ENCODE measurements around the gene TFPI. TPM values are rescaled to one million over a fixed set of nuclear protein-coding genes. Genes with fewer than 3 reads are reported as not detected.

The TFPI gene
- polyA plus RNA-seq, 2 of the 4 experiments (the other 2 are of a cell fraction): 14.3 to 104 TPM

- peaks cover 64% of the 10 kb centered on the region for H3K4me1 ChIP-seq
- WGBS (ENCODE audit: missing lambda C conversion rate): 0% methylated on average over 7 of the region's 7 CpGs
- peak overlapping the region; percentile 92 for H3K27ac ChIP-seq
- peak overlapping the region; percentile 14; the same call in 2 of the 3 replicates for H3K4me3 ChIP-seq
- H3K9me3 ChIP-seq: peaks cover 10% of the 10 kb centered on the region
- peak; percentile 73 for FAIRE-seq
- peak in 1 of 2 experiments; percentile 96 for DNase-seq (ENCODE audit: low read depth in 1 of 2, low spot score in 1 of 2)
- POLR2A ChIA-PET: interaction anchor here (1.2 kb wide), 1 partner anchor 8 kb away, joined by 3 read pairs; no protein-coding TSS in a partner anchor
- CTCF ChIA-PET: interaction anchor here (0.8 to 2.6 kb wide), 4 partner anchors 34 to 41 kb away, joined by 3 to 9 read pairs (median 4); no protein-coding TSS in a partner anchor
- peak; percentile 80 to 85 for ATAC-seq
- peak overlapping the region; percentile 93 for H3K4me2 ChIP-seq
- TF ChIP-seq ESRRA (IDR thresholded peaks at IDR 0.05; ENCODE audit: borderline replicate concordance, low read length): no peak
- peak; percentile 84 to 90 for TF ChIP-seq CEBPB (IDR thresholded peaks at IDR 0.05)
- TF ChIP-seq HOXB5 (CRISPR knock-in tag; IDR thresholded peaks at IDR 0.05): peak; percentile 36; the same call in 1 of the 2 replicates
- TF ChIP-seq, protein P1, sequence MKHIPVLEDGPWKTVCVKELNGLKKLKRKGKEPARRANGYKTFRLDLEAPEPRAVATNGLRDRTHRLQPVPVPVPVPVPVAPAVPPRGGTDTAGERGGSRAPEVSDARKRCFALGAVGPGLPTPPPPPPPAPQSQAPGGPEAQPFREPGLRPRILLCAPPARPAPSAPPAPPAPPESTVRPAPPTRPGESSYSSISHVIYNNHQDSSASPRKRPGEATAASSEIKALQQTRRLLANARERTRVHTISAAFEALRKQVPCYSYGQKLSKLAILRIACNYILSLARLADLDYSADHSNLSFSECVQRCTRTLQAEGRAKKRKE (CRISPR knock-in tag; IDR thresholded peaks at IDR 0.05; ENCODE audit: low read depth): no peak
- TF ChIP-seq EHF (CRISPR knock-in tag; IDR thresholded peaks at IDR 0.05): peak; percentile 69; the same call in 1 of the 2 replicates
- no peak for TF ChIP-seq NR3C1 (IDR thresholded peaks at IDR 0.05)
- TF ChIP-seq, protein P2, sequence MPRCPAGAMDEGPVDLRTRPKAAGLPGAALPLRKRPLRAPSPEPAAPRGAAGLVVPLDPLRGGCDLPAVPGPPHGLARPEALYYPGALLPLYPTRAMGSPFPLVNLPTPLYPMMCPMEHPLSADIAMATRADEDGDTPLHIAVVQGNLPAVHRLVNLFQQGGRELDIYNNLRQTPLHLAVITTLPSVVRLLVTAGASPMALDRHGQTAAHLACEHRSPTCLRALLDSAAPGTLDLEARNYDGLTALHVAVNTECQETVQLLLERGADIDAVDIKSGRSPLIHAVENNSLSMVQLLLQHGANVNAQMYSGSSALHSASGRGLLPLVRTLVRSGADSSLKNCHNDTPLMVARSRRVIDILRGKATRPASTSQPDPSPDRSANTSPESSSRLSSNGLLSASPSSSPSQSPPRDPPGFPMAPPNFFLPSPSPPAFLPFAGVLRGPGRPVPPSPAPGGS (IDR thresholded peaks at IDR 0.05): peak; percentile 91; the same call in 2 of the 3 replicates
- no peak for TF ChIP-seq SREBF2 (IDR thresholded peaks at IDR 0.05)
- TF ChIP-seq RNF2 (IDR thresholded peaks at IDR 0.05; ENCODE audit: borderline replicate concordance, low read depth): no peak
- TF ChIP-seq CBX2 (IDR thresholded peaks at IDR 0.05; ENCODE audit: borderline replicate concordance, low read depth): no peak
- no peak for TF ChIP-seq USF2 (IDR thresholded peaks at IDR 0.05)
- no peak for TF ChIP-seq KDM1A (IDR thresholded peaks at IDR 0.05; ENCODE audit: low read depth)
- no peak for TF ChIP-seq ZFP36 (IDR thresholded peaks at IDR 0.05; ENCODE audit: borderline replicate concordance, partially characterized antibody)
- peak; percentile 87 for TF ChIP-seq HOXA7 (CRISPR knock-in tag; IDR thresholded peaks at IDR 0.05)
- peak; percentile 98 for TF ChIP-seq GATA3 (IDR thresholded peaks at IDR 0.05; ENCODE audit: borderline replicate concordance)
- TF ChIP-seq, protein P3, sequence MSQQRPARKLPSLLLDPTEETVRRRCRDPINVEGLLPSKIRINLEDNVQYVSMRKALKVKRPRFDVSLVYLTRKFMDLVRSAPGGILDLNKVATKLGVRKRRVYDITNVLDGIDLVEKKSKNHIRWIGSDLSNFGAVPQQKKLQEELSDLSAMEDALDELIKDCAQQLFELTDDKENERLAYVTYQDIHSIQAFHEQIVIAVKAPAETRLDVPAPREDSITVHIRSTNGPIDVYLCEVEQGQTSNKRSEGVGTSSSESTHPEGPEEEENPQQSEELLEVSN (IDR thresholded peaks at IDR 0.05; ENCODE audit: borderline replicate concordance, low read depth): no peak; the same call in 1 of the 2 replicates
- no peak for TF ChIP-seq PHF8 (IDR thresholded peaks at IDR 0.05; ENCODE audit: borderline replicate concordance, low read depth)
- TF ChIP-seq SMC3 (IDR thresholded peaks at IDR 0.05): peak; percentile 57
- TF ChIP-seq RCOR1 (IDR thresholded peaks at IDR 0.05; ENCODE audit: low read depth, low read length): no peak
- TF ChIP-seq JUNB (IDR thresholded peaks at IDR 0.05): peak; percentile 95
- TF ChIP-seq NFE2L2 (conservative IDR thresholded peaks at IDR 0.05; ENCODE audit: low read length): no peak
- no peak for TF ChIP-seq EHMT2 (IDR thresholded peaks at IDR 0.05; ENCODE audit: low read depth)
- peak; percentile 41; the same call in 1 of the 2 replicates for TF ChIP-seq RFX5 (IDR thresholded peaks at IDR 0.05)
- TF ChIP-seq NPAS2 (CRISPR knock-in tag; IDR thresholded peaks at IDR 0.05; ENCODE audit: borderline replicate concordance): no peak
- no peak for TF ChIP-seq ZC3H11A (IDR thresholded peaks at IDR 0.05)
- TF ChIP-seq RARB (CRISPR knock-in tag; IDR thresholded peaks at IDR 0.05): peak; percentile 96
- no peak for TF ChIP-seq BHLHE40 (IDR thresholded peaks at IDR 0.05; ENCODE audit: low read depth, low read length)
- TF ChIP-seq FOXS1 (CRISPR knock-in tag; IDR thresholded peaks at IDR 0.05): no peak
- TF ChIP-seq, protein P4, sequence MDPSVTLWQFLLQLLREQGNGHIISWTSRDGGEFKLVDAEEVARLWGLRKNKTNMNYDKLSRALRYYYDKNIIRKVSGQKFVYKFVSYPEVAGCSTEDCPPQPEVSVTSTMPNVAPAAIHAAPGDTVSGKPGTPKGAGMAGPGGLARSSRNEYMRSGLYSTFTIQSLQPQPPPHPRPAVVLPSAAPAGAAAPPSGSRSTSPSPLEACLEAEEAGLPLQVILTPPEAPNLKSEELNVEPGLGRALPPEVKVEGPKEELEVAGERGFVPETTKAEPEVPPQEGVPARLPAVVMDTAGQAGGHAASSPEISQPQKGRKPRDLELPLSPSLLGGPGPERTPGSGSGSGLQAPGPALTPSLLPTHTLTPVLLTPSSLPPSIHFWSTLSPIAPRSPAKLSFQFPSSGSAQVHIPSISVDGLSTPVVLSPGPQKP (IDR thresholded peaks at IDR 0.05; ENCODE audit: low read depth, low read length): no peak
- TF ChIP-seq ZSCAN20 (CRISPR knock-in tag; IDR thresholded peaks at IDR 0.05): peak; percentile 59
- peak; percentile 17; the same call in 1 of the 2 replicates for TF ChIP-seq HEYL (CRISPR knock-in tag; IDR thresholded peaks at IDR 0.05)
- TF ChIP-seq ZNF302 (CRISPR knock-in tag; IDR thresholded peaks at IDR 0.05): no peak
- no peak for TF ChIP-seq POLR2AphosphoS2 (conservative IDR thresholded peaks at IDR 0.05; ENCODE audit: low read length)
- TF ChIP-seq HOXB13 (CRISPR knock-in tag; IDR thresholded peaks at IDR 0.05; ENCODE audit: low read depth): no peak
- TF ChIP-seq MAZ (IDR thresholded peaks at IDR 0.05; ENCODE audit: borderline replicate concordance, low read depth, low read length): no peak
- no peak for TF ChIP-seq TFCP2L1 (CRISPR knock-in tag; IDR thresholded peaks at IDR 0.05)
These were observed 12.8 kb downstream of the TFPI start for GRCh38 chr2:187541086-187542085.

Data from A549 (cell line).